Measurements from ENCODE around the gene SGMS1. TPM values are rescaled to one million over a fixed set of nuclear protein-coding genes. Genes with fewer than 3 reads are reported as not detected.

The SGMS1 gene
- total RNA-seq, 1 experiment from 2014 or later = 24.7 TPM

DNA sequence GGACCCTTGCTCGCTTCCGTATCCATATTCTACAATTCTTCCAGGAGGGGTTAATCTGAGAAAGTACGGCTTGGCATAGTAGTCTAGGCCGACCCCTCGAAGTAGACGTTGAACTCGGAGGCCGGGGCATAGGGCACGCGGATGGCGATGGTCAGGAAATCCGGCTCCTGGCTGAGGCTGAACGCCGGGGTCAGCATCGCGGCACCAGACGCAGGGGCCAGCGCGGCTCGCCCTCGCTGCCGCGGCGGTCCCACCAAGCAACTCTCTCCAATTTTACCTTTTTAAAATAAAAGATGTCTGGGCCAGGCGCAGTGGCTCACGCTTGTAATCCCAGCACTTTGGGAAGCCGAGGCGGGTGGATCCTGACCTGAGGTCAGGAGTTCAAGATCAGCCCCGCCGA is 7.3 kb upstream of the SGMS1 start:
- Mint-ChIP-seq H3K4me3 (ENCODE audit: unreplicated experiment) (no peak overlapping the region), H3K9me3 (ENCODE audit: unreplicated experiment) (no peaks in the 10 kb centered on the region), H3K27me3 (ENCODE audit: insufficient read depth, unreplicated experiment) (no peaks in the 10 kb centered on the region), H3K4me1 (ENCODE audit: insufficient read depth, unreplicated experiment) (peaks cover 12% of the 10 kb centered on the region), H3K27ac (ENCODE audit: low read depth, unreplicated experiment) (no peak overlapping the region), H3K36me3 (ENCODE audit: insufficient read depth, unreplicated experiment) (peaks cover 5% of the 10 kb centered on the region)
- no peak for DNase-seq (ENCODE audit: unreplicated experiment)
- ChIA-PET CTCF (no interaction called here), POLR2A (no interaction called here)
- intact Hi-C loops (cut with micrococcal nuclease) = no loop called here
- no TSS peak for BruUV-seq (replicated peaks)
- no peak for TF ChIP-seq CTCF (IDR thresholded peaks at IDR 0.05; ENCODE audit: unreplicated experiment)

DNA sequence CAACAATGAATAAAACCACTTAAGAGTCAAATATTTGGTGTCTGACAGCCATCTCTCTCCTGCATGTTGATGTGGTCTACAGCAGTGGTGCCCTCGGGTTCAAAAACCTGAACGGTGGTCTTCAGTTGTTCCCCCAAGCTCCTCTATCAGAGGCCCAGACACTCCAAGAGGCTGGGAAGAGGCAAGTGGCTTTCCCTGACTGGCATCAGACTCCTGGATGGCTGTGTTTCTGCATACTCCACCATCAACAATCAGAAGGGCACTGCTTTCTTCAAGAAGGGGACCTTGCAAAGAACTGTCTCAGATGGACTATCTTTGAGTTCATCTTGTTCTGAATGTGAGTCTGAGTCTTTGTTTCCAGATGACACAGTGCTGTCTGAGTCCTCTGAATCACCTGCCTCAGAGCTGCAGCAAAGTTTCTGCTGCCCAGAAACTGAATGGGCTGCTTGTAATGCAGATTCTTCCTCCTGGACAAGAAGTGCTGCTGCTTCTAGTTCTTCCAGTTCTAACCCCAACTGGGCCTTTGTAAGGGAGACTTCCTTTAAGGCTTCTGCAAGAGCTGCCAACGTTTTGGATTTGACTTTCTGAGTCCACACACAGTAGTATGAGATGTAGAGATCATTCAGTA is 5.9 kb upstream of the SGMS1 start:
- DNase-seq (ENCODE audit: unreplicated experiment) = no peak

DNA sequence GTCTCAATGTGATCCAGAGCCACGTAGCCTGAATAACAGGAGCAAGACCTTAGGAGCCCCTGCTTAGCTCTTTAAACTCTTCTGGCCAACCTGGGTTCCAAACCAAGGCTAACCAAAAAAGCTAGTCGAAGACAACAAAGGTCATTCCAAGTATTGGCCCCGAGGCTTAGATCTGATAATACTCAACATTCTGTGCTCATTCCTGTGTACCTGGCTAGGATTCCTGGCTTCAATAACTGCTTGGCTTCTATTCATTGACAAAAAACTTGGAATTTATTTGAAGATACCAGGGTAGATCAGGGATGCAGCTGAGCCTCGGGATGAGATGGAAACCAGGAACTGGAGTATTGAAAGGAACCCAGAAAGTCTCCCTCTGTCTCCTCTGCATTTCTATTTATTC is 4.1 kb upstream of the SGMS1 start:
- Mint-ChIP-seq H3K9me3 (ENCODE audit: unreplicated experiment) (no peaks in the 10 kb centered on the region), H3K4me1 (ENCODE audit: insufficient read depth, unreplicated experiment) (no peaks in the 10 kb centered on the region), H3K4me3 (ENCODE audit: unreplicated experiment) (no peak overlapping the region), H3K27ac (ENCODE audit: low read depth, unreplicated experiment) (no peak overlapping the region), H3K36me3 (ENCODE audit: insufficient read depth, unreplicated experiment) (peaks cover 7% of the 10 kb centered on the region), H3K27me3 (ENCODE audit: insufficient read depth, unreplicated experiment) (no peaks in the 10 kb centered on the region)
- ChIA-PET POLR2A (no interaction called here), CTCF (interaction anchor here (0.7 to 2.6 kb wide), 4 partner anchors 66 to 1680 kb away, joined by 3 to 7 read pairs (median 4); no protein-coding TSS in a partner anchor)
- no peak for TF ChIP-seq CTCF (IDR thresholded peaks at IDR 0.05; ENCODE audit: unreplicated experiment)
- DNase-seq (ENCODE audit: unreplicated experiment) = no peak
- intact Hi-C loops (cut with micrococcal nuclease) = loop anchor here (10.0 kb wide), 1 partner anchor 107 kb away; the partner anchor contains the start of gene ASAH2B
- no TSS peak for BruUV-seq (replicated peaks)

More for the DNA sequence above, 5.9 kb upstream of the SGMS1 start:
- ChIA-PET POLR2A (interaction anchor here (0.6 kb wide), 1 partner anchor 22 kb away, joined by 4 read pairs; no protein-coding TSS in a partner anchor), CTCF (no interaction called here)
- Mint-ChIP-seq H3K4me1 (ENCODE audit: insufficient read depth, unreplicated experiment) (no peaks in the 10 kb centered on the region), H3K27me3 (ENCODE audit: insufficient read depth, unreplicated experiment) (no peaks in the 10 kb centered on the region), H3K27ac (ENCODE audit: low read depth, unreplicated experiment) (no peak overlapping the region), H3K4me3 (ENCODE audit: unreplicated experiment) (no peak overlapping the region), H3K36me3 (ENCODE audit: insufficient read depth, unreplicated experiment) (peaks cover 7% of the 10 kb centered on the region), H3K9me3 (ENCODE audit: unreplicated experiment) (no peaks in the 10 kb centered on the region)
- intact Hi-C loops (cut with micrococcal nuclease) = loop anchor here (10.0 kb wide), 1 partner anchor 105 kb away; the partner anchor contains the start of gene ASAH2B
- TF ChIP-seq CTCF (IDR thresholded peaks at IDR 0.05; ENCODE audit: unreplicated experiment) = no peak
- BruUV-seq (replicated peaks) = no TSS peak

DNA sequence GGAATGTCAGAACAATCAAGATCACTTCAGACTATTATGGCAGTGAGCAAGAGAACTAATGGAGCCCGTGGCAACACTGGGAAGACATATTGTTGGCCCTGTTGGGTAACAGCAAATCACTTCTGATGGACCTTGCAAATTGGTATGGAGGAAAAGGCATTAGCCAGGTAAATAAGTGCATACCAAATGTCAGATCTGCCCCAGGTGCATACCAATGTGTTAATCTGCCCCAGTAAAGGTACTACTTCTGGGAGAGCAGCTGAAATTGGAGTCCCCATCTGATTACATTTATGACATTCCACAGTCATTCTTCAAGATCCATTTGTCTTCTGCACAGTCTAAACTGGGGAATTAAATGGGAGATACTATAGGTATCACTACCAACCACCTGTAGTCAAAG is 3.7 kb upstream of the SGMS1 start:
- H3K27ac Mint-ChIP-seq (ENCODE audit: low read depth, unreplicated experiment) = no peak overlapping the region
- no peaks in the 10 kb centered on the region for H3K9me3 Mint-ChIP-seq (ENCODE audit: unreplicated experiment)
- intact Hi-C loops (cut with micrococcal nuclease) = loop anchor here (10.0 kb wide), 1 partner anchor 107 kb away; the partner anchor contains the start of gene ASAH2B
- BruUV-seq (replicated peaks) = no TSS peak
- no peak for DNase-seq (ENCODE audit: unreplicated experiment)
- POLR2A ChIA-PET = interaction anchor here (0.9 kb wide), 1 partner anchor 124 kb away, joined by 3 read pairs; no protein-coding TSS in a partner anchor
- CTCF ChIA-PET = interaction anchor here (2.6 kb wide), 1 partner anchor 66 kb away, joined by 7 read pairs; no protein-coding TSS in a partner anchor
- no peak overlapping the region for H3K4me3 Mint-ChIP-seq (ENCODE audit: unreplicated experiment)
- H3K4me1 Mint-ChIP-seq (ENCODE audit: insufficient read depth, unreplicated experiment) = no peaks in the 10 kb centered on the region
- peaks cover 7% of the 10 kb centered on the region for H3K36me3 Mint-ChIP-seq (ENCODE audit: insufficient read depth, unreplicated experiment)
- no peaks in the 10 kb centered on the region for H3K27me3 Mint-ChIP-seq (ENCODE audit: insufficient read depth, unreplicated experiment)
- TF ChIP-seq CTCF (IDR thresholded peaks at IDR 0.05; ENCODE audit: unreplicated experiment) = no peak

Measured in MCF 10A (cell line).